Measurements from ENCODE around the gene EMILIN1. TPM values are rescaled to one million over a fixed set of nuclear protein-coding genes. Genes with fewer than 3 reads are reported as not detected.

Gene EMILIN1
- total RNA-seq, 2 donors from 2014 or later, result 231 to 309 TPM

GRCh38 chr2:27086724-27087593, 8.5 kb downstream of the EMILIN1 start, which contains the start of gene KHK:
KHK (plus strand) TSS chr2:27086772; CDS start chr2:27087260, 488 bp downstream.
- DNase-seq (ENCODE audit: low spot score) (no peak), ATAC-seq (ENCODE audit: insufficient number of reproducible peaks, low FRiP score, low read depth) (no peak)
- no peaks in the 10 kb centered on the region for H3K27me3 ChIP-seq (replicated peaks; ENCODE audit: insufficient read depth)

GRCh38 chr2:27087823-27088410, 9.5 kb downstream of the EMILIN1 start:
- Histone ChIP-seq H3K9me3 (no peaks in the 10 kb centered on the region), H3K4me3 (no peak overlapping the region), H3K4me1 (ENCODE audit: control insufficient read depth in 1 of 2, low read depth in 2 of 2) (peaks cover 11 to 40% of the 10 kb centered on the region in 2 donors), H3K36me3 (peaks cover 3% of the 10 kb centered on the region), H3K27me3 (replicated peaks; ENCODE audit: insufficient read depth) (no peaks in the 10 kb centered on the region), H3K27ac (no peak overlapping the region)
- no peak for DNase-seq (ENCODE audit: low spot score)
- ATAC-seq (ENCODE audit: insufficient number of reproducible peaks, low FRiP score, low read depth), result no peak
- no peak for TF ChIP-seq CTCF (IDR thresholded peaks at IDR 0.05)

More at GRCh38 chr2:27086724-27087593, 8.5 kb downstream of the EMILIN1 start, which contains the start of gene KHK:
- Histone ChIP-seq H3K9me3 (no peaks in the 10 kb centered on the region), H3K36me3 (peaks cover 12% of the 10 kb centered on the region), H3K4me1 (ENCODE audit: control insufficient read depth in 1 of 2, low read depth in 2 of 2) (peaks cover 15 to 50% of the 10 kb centered on the region in 2 donors), H3K27ac (peak within 1 kb of the TSS; percentile 80 to 87), H3K4me3 (peak within 1 kb of the TSS; percentile 83)
- no peak for TF ChIP-seq CTCF (IDR thresholded peaks at IDR 0.05)

- DNase-seq (ENCODE audit: low spot score) (no peak), ATAC-seq (ENCODE audit: insufficient number of reproducible peaks, low FRiP score, low read depth) (no peak)
- peaks cover 11 to 33% of the 10 kb centered on the region in 2 donors for H3K4me1 ChIP-seq (ENCODE audit: control insufficient read depth in 1 of 2, low read depth in 2 of 2)
- no peak overlapping the region for H3K4me3 ChIP-seq
- no peak for TF ChIP-seq CTCF (IDR thresholded peaks at IDR 0.05)
- no peaks in the 10 kb centered on the region for H3K27me3 ChIP-seq (replicated peaks; ENCODE audit: insufficient read depth)
- no peaks in the 10 kb centered on the region for H3K9me3 ChIP-seq
- no peaks in the 10 kb centered on the region for H3K36me3 ChIP-seq
- no peak overlapping the region for H3K27ac ChIP-seq
Measured at GRCh38 chr2:27088634-27089033, 10.2 kb downstream of the EMILIN1 start.

- no peak overlapping the region for H3K4me3 ChIP-seq
- H3K27ac ChIP-seq, result no peak overlapping the region
- no peak for DNase-seq (ENCODE audit: low spot score)
Measured at GRCh38 chr2:27089111-27089954, 10.9 kb downstream of the EMILIN1 start.

More at GRCh38 chr2:27089111-27089954, 10.9 kb downstream of the EMILIN1 start:
- Histone ChIP-seq H3K4me1 (ENCODE audit: control insufficient read depth in 1 of 2, low read depth in 2 of 2) (peaks cover 11 to 28% of the 10 kb centered on the region in 2 donors), H3K36me3 (no peaks in the 10 kb centered on the region), H3K27me3 (replicated peaks; ENCODE audit: insufficient read depth) (no peaks in the 10 kb centered on the region), H3K9me3 (no peaks in the 10 kb centered on the region)
- TF ChIP-seq CTCF (IDR thresholded peaks at IDR 0.05), result no peak
- no peak for ATAC-seq (ENCODE audit: insufficient number of reproducible peaks, low FRiP score, low read depth)
